ENCODE results near the gene DNAJC17.

Gene DNAJC17

DNA sequence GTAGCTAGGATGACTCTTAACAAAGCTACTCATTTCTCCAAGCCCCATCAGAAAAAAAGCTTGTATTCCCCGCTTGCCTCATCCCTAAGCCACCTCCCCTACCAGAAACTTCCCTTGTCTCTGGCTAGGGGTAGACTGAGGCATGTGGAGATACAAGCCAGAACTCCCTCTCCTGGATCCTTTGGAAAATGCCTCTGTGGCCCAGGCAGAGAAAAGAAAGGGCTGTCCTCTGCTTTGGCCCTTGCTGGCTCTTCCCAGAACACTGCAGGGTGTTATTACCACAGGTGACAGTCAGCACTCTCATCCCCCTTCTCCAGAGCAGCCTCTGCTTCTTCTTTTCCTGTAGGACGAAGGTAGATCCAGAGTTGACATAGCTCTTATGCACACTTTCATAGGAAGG lies 67.4 kb downstream of the DNAJC17 start:
- DNase-seq (ENCODE audit: low read depth in 2 of 2) = no peak

DNA sequence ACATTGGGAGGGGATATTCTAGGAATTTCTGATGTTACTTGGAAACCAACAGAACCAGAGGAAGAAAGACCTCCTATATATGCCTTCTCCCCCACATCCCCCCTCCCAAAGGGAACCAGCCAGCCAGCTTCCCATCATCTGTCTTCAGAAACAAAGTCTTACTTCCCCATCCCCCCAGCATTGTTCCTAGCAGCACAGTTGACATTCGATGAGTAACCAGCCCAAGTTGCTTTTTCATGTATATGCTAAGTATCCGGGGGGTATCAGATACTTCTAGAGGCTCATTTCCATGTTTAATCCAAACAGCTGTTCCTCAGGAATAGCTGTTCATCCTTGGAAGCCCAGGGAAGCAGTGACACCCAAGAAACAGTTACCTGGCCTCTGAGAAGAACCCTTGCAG lies 68.2 kb downstream of the DNAJC17 start:
- no peak for DNase-seq (ENCODE audit: low read depth in 2 of 2)

DNA sequence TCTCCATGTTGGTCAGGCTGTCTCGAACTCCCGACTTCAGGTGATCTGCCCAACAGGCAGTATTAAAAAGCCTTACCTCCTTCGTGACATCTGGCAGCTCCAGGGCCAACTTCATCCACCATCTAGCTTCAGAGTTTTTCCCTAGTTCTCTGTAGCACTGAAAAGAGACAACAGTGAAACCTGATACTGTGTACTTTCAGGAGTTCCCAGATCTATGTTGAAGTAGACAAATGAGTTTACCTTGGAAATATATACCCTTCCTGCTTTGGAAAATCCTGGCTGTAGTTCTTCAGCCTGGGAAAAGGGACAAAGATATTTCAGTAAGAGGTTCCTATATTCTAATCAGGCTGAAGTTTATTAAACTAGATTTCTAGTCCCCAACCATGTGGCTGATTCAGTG lies 70.2 kb downstream of the DNAJC17 start:
- no peak for DNase-seq (ENCODE audit: low read depth in 2 of 2)

DNA sequence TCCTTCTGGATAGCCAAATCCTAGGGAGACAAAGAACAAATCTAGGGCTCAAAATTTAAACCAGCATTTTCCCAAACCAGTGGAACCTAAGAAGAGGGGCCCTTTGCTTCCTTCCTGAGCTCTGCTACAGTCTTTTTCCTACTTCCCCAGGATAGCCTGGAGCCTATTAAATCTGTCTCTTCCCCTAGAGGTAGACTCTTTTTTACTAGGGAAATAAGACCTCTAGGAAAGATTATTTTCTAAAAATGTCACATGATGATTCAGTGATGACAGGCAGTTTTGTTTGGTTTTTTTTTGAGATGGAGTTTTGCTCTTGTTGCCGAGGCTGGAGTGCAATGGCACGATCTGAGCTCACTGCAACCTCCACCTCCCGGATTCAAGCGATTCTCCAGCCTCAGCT lies 70.7 kb downstream of the DNAJC17 start:
- DNase-seq (ENCODE audit: low read depth in 2 of 2) = no peak

DNA sequence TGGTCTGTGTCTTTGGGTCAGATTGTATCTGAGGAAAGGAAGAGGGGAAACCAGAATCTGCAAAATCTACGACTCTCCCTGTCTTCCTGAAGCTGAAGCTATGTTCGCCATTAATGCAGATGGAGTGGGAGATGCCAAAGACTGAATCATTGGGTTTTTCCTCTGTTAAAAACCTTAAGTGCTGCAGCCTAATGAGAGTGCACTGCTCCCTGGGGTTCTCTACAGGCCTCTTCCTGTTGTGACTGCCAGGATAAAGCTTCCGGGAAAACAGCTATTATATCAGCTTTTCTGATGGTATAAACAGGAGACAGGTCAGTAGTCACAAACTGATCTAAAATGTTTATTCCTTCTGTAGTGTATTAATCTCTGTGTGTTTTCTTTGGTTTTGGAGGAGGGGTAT lies 76.2 kb downstream of the DNAJC17 start:
- DNase-seq (ENCODE audit: low read depth in 2 of 2) = no peak

DNA sequence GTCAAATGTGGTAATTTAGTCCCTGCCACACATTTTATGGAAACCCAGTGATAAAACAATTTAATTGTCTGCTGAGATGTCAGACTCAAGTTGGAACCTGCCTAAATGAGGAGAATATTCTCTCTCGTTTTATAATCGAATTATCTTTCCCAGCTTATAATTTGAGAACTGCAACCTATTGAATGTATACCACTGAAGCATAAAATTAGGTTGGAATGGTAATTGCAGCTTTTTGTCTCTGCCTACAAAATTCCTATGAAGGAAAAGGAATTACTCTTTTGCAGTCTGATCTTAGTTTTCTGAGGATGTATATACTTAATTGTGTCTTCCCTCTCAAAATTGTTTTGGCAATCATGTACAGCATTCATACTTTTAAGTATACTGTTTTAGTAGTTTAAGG lies 83.4 kb downstream of the DNAJC17 start:
- no peak for DNase-seq (ENCODE audit: low read depth in 2 of 2)

DNA sequence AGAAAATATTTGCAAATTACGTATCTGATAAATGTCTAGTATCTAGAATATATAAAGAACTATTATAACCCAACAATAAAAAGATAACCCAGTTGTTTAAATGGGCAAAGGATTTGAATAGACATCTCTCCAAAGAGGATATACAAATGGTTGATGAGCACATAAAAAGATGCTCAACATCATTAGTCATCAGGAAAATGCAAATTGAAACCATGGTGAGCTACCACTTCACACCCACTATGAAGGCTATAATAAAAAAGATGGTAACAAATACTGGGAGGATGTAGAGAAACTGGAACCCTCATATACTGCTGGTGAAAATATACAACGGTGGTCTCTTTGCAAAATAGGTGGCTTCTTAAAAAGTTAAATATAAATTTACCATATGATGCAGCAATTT lies 84.3 kb downstream of the DNAJC17 start:
- DNase-seq (ENCODE audit: low read depth in 2 of 2) = no peak

DNA sequence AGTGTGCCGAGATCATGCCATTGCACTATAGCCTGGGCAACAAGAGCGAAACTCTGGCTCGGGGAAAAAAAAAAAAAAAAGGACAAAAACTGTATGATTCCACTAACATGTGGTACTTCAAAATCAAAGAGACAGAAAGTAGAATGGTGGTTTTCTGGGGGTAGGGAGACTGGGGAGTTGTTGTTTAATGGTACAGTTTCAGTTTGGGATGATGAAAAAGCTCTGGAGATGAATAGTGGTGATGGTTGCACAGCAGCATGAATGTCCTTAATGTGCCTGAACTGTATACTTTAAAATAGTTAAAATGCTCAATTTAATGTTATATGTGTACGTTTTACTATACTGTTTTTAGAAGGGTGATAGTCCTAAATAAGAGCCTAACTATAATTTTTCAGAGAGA lies 84.9 kb downstream of the DNAJC17 start:
- no peak for DNase-seq (ENCODE audit: low read depth in 2 of 2)

DNA sequence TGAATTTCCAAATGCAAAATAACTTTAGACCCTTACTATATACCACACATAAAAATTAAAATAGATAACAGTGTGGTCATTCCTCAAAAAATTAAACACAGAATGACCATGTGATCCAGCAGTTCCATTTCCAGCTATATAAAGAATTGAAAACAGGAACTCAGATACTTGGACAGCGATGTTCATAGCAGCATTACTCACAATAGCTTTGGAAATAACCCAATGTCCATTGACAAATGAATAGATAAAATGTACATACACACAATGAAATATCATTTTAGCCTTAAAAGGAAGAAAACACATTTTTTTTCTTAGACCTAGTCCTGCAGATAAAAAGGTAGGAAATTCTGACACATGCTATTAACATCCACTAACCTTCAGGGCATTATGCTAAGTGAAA lies 85.6 kb downstream of the DNAJC17 start:
- DNase-seq (ENCODE audit: low read depth in 2 of 2) = no peak

DNA sequence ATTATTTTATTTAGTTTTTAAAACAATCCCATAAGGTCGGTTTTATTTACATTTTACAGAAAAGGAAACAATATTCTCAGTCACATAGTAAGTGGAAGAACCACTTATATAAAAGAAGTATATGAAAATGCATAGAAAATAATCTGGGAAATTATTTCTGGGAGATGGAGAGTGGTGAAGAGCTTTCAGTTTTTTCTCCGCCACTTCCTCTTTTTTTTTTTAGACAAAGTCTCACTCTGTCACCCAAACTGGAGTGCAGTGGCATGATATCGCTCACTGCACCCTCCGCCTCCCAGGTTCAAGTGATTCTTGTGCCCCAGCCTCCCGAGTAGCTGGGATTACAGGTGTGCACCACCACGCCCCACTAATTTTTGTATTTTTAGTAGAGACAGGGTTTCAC lies 91.1 kb downstream of the DNAJC17 start:
- no peak for DNase-seq (ENCODE audit: low read depth in 2 of 2)
